IPS DF 19.7 (cell line): ENCODE data around the gene GAS6.

ENCODE experiments used
- DNase-seq: peaks from one replicate; pipeline ENCODE4 v3.0.0-alpha.2; 2013; ENCODE audit warnings: low read depth, low spot score

Gene GAS6

DNA sequence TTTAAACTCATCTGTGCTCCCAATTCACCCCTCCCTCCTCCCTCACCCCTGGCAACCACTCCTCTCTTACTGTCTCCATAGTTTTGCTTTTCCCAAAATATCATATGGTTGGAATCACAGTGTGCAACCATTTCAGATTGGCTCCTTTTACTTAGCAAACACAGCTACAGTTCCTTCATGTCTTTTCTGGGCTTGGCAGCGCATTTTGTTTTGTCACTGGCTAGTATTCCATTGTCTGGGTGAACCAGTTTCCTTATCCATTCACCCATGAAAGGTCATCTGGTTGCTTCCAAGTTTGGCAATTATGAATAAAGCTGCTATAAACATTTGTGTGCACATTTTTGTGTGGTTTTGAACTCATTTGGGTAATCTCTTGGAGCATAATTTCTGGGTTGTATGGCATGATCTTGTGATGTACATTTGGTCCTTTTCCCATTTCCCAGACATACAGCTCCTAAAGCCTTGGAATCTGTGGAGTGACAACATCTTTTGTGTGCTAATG lies 23.9 kb upstream of the GAS6 start:
- DNase-seq: no peak

DNA sequence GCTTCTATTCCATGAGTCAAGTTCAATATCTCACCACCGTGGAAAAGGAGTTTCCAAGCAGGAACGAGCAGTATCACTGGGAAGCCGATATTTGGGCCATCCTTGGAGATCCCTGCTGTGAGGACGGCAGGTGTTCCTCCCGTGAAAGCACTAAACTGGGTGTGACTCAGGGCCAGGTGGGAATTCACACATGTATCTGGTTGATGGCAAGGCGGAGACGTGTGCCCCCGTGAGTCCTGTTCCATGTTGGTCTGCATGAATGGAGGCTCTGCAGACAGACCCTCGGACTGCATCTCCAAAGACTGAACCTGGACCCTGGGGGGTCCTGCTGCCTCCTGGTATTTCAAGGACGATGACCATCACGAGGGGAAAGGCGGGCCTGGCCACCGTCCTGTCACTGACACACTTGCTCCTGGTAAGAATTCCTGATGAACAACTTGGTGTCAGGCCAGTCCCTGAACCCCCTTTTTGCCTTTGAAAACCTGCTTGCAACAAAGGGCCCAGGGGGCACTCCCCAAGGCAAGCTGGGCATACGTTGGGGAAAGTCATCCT lies 22.8 kb upstream of the GAS6 start:
- no peak for DNase-seq

DNA sequence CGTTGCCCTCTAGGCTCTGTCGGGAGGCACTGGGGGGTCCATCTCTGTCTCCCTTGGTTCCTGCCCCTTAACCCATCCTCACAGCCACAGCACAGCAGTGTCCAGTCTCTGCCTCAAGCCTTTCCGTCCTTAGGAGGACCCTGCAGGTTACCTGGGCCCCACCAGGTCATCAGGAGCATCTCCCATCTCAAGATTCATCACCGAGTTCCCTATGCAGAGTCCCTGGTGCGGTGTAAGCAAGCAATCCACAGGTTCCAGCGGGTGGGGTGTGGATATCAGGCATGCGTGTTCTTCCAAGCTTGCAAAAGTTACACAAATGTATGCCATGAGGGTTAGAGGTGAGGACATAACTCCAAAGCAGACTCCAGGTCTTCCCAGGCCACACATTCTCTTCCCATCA lies 20.9 kb upstream of the GAS6 start:
- no peak for DNase-seq

DNA sequence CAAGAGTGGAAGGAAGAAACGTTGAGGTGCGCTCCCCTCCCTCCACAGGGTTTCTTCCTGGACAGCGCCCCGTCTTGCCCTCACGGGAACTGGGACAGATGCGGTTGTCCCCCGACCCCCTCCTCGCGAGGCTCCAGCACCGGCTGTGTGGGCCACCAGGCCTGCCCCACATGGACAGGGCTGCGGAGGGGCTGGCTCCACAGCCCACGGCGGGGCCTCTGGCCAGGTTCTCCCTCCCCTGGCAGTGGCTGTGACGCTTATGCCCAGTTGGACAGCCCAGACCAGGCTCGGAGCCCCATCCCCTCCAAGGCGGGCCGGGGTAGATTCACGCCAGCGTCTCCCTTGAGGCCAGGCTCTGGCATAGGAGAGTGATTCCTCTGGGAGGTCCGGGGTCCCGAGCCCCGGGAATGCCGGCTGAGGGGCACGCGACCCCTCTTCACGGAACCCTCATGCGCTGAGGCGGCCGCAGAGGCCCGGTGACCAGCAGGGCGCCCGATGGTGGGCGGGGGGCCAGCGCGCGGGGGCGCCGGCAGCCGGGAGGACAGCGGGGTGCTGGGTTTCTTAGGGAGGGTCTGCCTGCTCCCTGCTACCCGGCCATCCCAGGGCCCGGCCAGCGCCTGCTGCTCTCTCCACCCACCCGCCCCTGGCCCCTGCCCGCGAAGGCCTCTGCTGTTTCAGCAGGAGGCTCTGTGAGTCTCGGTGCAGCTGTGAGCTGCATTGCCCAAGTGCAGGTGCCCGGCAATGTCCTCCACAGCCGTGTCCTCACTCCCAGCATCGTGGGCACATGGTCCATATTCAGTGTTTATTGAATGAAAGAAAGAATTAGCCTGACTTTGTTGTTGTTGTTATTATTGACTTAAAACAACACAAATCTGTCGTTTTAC lies 20.3 kb upstream of the GAS6 start:
- DNase-seq: no peak

GRCh38 chr13:113883314-113883811 lies 19.5 kb upstream of the GAS6 start:
- DNase-seq: no peak

- no peak for DNase-seq
Observed at GRCh38 chr13:113882716-113883115, 18.8 kb upstream of the GAS6 start.

- DNase-seq: no peak
Observed at GRCh38 chr13:113882267-113882630, 18.4 kb upstream of the GAS6 start.

GRCh38 chr13:113881614-113882266 lies 17.9 kb upstream of the GAS6 start:
- DNase-seq: no peak

DNA sequence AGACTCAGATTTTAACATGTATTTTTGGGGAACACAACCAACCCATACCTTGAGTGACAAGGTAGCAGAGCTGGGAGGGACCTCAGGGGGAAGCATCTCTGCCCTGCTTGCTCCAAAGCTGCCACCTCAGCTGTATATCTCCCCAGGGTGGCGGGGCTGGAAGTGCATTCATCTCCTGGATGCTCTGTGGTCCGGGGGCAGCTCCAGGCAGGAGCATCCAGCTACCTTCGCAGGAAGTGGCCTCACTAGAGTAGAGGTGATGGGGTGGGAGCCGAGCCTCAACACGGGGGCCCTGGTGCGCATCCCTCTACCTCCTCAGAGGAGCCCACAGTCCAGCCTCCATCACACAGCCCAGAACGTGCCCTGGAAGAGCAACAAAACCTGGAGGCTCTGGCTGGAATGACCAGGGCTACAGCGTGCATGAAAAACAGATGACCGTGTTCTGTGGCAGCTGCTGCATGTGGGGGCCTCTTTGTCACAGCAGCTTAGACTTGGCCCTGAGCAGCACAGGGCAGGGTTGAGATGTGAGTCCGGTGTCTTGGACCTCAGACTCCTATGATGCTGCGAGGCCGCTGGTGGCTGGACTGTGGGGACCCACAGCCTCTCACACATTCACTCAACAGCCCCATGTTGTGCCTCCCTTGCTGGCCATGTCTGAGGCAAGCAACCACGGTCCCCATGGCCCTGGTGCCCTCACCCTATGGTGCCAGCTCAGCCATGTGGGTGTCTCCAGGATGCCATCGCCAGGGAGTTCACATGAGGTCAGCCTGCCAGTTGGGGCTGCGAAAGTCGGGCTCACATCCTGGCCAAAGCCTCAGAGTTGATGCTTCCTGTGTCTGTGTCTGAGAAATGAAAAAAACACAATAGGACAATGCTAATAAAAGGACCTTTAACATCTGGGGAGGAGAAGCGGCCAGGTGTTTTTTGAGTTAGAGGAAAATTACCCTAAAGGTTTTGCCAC lies 17.1 kb upstream of the GAS6 start:
- no peak for DNase-seq

DNA sequence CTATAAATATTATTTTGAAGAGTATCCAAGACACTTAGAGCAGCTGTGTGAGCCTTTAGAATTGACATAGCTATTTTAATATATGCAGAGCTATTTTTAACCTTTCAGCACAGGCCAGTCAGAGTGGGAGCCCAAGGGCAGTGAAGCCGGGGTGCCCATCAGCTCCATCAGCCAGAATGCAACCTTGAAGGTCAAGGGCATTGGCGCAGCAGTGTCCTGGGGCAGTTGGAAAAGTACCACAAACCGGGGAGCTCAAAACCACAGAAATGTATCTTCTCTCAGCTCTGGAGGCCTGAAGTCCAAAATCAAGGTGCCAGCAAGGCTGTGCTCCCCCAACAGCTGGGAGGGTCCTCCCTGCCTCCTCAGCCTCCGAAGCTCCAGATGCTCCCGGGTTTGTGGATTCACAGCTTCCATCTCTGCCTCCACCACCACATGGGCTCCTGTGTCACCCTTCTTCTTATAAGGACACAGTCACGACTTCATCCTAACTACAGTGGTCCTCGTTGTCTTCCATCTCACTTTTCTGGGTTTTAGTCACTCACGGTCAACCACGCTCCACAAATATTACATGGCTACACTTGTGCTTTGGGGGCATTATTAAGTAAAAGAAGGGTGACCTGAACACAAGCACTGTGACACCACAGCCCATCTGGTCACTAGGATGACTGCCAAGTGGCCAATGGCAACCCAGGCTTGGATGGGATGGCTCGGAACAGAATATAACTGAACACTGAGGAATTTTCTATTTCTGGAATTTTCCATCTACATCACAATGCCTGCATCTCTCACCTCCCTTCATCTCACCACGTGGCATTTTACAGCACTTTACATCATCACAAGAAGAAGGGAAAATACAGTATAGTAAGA lies 15.9 kb upstream of the GAS6 start:
- DNase-seq: no peak

DNA sequence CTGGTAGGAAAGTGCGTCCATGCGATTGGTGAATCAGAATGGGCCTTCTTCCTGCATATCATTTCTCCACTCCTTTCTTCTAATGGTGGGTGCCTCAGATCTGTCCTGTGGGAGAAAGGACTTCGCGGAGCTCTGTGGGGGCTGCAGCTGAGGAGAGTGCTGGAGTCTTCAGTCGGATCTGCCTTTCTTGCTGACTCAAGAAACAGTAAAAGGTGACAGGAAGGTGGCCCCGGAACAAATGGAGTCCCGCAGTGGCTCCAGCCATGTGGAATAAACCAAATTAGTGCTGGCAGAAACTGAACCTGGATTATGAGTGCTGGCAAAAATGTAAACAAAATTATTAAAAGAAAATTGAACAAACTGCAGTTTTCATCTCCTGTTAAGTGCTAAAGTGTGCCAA lies 15.1 kb upstream of the GAS6 start:
- no peak for DNase-seq

GRCh38 chr13:113877149-113877990 lies 13.5 kb upstream of the GAS6 start:
- no peak for DNase-seq

GRCh38 chr13:113876346-113877148 lies 12.7 kb upstream of the GAS6 start:
- DNase-seq: no peak

DNA sequence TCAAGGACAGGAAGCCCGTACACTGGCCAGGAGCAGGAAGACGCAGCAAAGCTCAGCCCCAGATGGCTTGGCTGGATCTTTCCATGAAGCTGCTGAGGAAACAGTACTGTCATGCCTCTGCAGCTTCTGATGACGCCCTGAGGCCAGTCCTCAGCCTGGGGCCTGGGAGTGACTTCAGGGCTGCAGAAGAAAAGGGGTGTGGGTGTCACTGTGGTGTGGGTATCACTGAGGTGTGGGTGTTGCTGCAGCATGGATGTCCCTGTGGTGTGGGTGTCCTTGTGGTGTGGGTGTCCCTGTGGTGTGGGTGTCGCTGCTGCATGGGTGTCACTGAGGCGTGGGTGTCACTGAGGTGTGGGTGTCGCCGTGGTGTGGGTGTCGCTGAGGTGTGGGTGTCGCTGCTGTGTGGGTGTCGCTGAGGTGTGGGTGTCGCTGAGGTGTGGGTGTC lies 12.0 kb upstream of the GAS6 start:
- DNase-seq: no peak

- DNase-seq: no peak
Observed at GRCh38 chr13:113875429-113875815, 11.5 kb upstream of the GAS6 start.

GRCh38 chr13:113874579-113875428 lies 10.9 kb upstream of the GAS6 start:
- DNase-seq: no peak

- no peak for DNase-seq
Observed at GRCh38 chr13:113874177-113874576, 10.3 kb upstream of the GAS6 start.

GRCh38 chr13:113869263-113869662 lies 5.4 kb upstream of the GAS6 start:
- DNase-seq: no peak
